Measurements from ENCODE around the gene GSN. TPM values are rescaled to one million over a fixed set of nuclear protein-coding genes. Genes with fewer than 3 reads are reported as not detected.

GSN gene
- total RNA-seq, 4 donors from 2014 or later: 287 to 1,151 (median 926) TPM

DNA sequence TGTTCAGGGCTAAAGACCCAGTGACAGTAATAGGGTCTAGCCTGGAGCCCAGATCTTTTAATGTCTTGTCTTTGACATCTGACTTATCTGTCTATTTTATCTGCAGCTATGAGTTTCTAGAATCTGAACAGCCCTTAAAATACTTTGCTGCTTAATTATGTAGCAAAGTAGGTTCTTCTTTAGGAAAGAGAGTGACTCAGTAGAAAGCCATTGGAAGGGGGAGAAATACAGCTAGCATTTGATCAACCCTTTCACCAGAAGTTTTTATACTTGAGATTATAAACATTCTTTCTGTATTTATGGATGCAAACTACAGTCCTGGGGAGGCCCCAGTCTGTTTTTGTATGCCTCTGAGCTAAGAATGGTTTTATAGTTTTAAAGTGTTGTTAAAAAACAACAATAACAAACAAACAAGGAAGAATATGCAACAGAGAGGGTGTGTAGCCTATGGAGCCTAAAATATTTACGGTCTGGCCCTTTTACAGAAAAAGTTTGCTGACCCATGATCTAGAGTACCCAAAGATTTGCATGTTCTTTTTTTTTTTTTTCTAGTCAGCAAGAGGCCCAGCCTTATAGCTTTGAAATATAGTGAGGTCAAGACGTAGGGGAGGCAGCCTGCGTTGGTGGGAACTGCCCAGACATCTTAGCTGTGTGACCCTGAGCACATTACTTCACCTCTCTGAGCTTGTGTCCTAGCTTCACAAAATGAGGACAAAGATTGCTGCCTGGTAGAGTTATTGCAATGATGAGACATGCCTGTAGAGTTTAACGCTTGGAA lies 9.7 kb downstream of the GSN start:
- no peak for DNase-seq

GRCh38 chr9:121278477-121279261 lies 10.7 kb downstream of the GSN start:
- TF ChIP-seq POLR2A (IDR thresholded peaks at IDR 0.05): peak in 2 of 4 donors; percentile 28 to 34
- TF ChIP-seq, protein P1, sequence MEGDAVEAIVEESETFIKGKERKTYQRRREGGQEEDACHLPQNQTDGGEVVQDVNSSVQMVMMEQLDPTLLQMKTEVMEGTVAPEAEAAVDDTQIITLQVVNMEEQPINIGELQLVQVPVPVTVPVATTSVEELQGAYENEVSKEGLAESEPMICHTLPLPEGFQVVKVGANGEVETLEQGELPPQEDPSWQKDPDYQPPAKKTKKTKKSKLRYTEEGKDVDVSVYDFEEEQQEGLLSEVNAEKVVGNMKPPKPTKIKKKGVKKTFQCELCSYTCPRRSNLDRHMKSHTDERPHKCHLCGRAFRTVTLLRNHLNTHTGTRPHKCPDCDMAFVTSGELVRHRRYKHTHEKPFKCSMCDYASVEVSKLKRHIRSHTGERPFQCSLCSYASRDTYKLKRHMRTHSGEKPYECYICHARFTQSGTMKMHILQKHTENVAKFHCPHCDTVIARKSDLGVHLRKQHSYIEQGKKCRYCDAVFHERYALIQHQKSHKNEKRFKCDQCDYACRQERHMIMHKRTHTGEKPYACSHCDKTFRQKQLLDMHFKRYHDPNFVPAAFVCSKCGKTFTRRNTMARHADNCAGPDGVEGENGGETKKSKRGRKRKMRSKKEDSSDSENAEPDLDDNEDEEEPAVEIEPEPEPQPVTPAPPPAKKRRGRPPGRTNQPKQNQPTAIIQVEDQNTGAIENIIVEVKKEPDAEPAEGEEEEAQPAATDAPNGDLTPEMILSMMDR (IDR thresholded peaks at IDR 0.05): peak; percentile 76 to 97 (median 93)
- intact Hi-C loops (cut with DNase I): no loop called here
- Histone ChIP-seq H3K27me3 (no peaks in the 10 kb centered on the region), H3K27ac (peak overlapping the region; percentile 93 to 98 (median 94)), H3K4me3 (no peak overlapping the region), H3K36me3 (no peaks in the 10 kb centered on the region), H3K4me1 (peaks cover 60 to 100% (median 82%) of the 10 kb centered on the region in 3 donors), H3K9me3 (no peaks in the 10 kb centered on the region)
- WGBS, 2 donors: 19 to 37% methylated on average over 7 to 13 of the region's 13 CpGs
- DNase-seq: no peak

More for the DNA sequence above, 9.7 kb downstream of the GSN start:
- no peaks in the 10 kb centered on the region for H3K9me3 ChIP-seq
- intact Hi-C loops (cut with DNase I): no loop called here
- TF ChIP-seq POLR2A (IDR thresholded peaks at IDR 0.05): no peak
- TF ChIP-seq, protein P1 (IDR thresholded peaks at IDR 0.05): no peak
- no peaks in the 10 kb centered on the region for H3K27me3 ChIP-seq
- 51 to 68% methylated on average over 4 of the region's 4 CpGs for WGBS, 2 donors
- peak overlapping the region; percentile 93 to 98 (median 94) for H3K27ac ChIP-seq
- no peaks in the 10 kb centered on the region for H3K36me3 ChIP-seq
- H3K4me1 ChIP-seq: peaks cover 53 to 100% (median 77%) of the 10 kb centered on the region in 3 donors
- no peak overlapping the region for H3K4me3 ChIP-seq

DNA sequence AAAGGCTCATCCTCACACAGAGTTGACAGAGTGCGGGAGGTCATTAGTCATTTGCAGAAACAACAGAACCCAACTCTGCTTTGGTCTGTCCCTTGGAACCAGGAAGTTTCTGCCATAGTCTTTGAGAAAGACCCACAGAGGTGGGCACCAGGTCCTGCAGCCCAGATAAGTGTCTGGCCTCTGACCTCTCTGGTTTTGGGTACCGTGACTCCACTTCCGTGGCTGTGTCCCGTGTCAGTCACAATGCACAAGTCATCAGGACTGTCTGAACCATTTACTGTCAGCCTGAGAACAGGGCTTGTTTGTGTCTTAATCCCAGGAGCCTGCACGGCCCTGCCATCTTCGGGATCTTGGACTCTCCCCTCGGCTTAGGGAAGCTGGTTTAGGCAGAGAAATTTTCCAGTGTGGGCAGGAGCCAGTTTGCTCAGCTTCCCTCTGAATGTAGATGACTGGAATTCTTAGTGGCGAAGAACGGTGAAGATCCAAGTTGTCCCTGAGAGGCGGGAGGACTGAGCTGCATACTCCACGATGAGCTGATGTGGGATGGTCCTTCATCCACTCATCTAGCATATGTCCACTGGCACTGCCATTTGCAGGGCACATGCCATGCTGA lies 11.9 kb downstream of the GSN start:
- intact Hi-C loops (cut with DNase I): no loop called here
- 44 to 52% methylated on average over 3 to 11 of the region's 11 CpGs for WGBS, 2 donors
- peaks cover 73 to 100% (median 91%) of the 10 kb centered on the region in 3 donors for H3K4me1 ChIP-seq
- no peak for TF ChIP-seq POLR2A (IDR thresholded peaks at IDR 0.05)
- TF ChIP-seq, protein P1 (IDR thresholded peaks at IDR 0.05): no peak
- no peaks in the 10 kb centered on the region for H3K36me3 ChIP-seq
- H3K27ac ChIP-seq: peak overlapping the region; percentile 93 to 98 (median 94)
- H3K27me3 ChIP-seq: no peaks in the 10 kb centered on the region
- H3K9me3 ChIP-seq: no peaks in the 10 kb centered on the region
- no peak overlapping the region for H3K4me3 ChIP-seq
- DNase-seq: no peak

- H3K4me1 ChIP-seq: peaks cover 83 to 100% (median 94%) of the 10 kb centered on the region in 3 donors
- WGBS, 2 donors: 53 to 69% methylated on average over 10 to 11 of the region's 11 CpGs
- intact Hi-C loops (cut with DNase I): no loop called here
These were observed 13.0 kb downstream of the GSN start for GRCh38 chr9:121280715-121281613.

More at GRCh38 chr9:121280715-121281613, 13.0 kb downstream of the GSN start:
- Histone ChIP-seq H3K27me3 (no peaks in the 10 kb centered on the region), H3K4me3 (peak overlapping the region in 1 of 4 donors; percentile 2), H3K27ac (peak overlapping the region; percentile 93 to 98 (median 94)), H3K9me3 (no peaks in the 10 kb centered on the region), H3K36me3 (no peaks in the 10 kb centered on the region)
- no peak for DNase-seq
- TF ChIP-seq POLR2A (IDR thresholded peaks at IDR 0.05): no peak
- TF ChIP-seq, protein P1 (IDR thresholded peaks at IDR 0.05): no peak

All from esophagus squamous epithelium (tissue), 5 donors.